Osteocyte (in vitro differentiated cells): Measurements from ENCODE around the gene MBP. TPM values are rescaled to one million over a fixed set of nuclear protein-coding genes. Genes with fewer than 3 reads are reported as not detected.

Experiments used
- DNase-seq: peaks from one replicate; pipeline ENCODE4 v3.0.0; 2021; ENCODE audit warnings: mixed read lengths; ENCODE audit not compliant: unreplicated experiment; ENCODE audit errors: extremely low spot score
- H3K27ac Mint-ChIP-seq: one replicate; pipeline ENCODE4 v1.8.0; 2021; ENCODE audit warnings: mild to moderate bottlenecking, mixed read lengths; ENCODE audit not compliant: unreplicated experiment
- H3K27me3 Mint-ChIP-seq: one replicate; pipeline ENCODE4 v1.8.0; 2021; ENCODE audit warnings: mixed read lengths; ENCODE audit not compliant: unreplicated experiment
- H3K36me3 Mint-ChIP-seq: one replicate; pipeline ENCODE4 v1.8.0; 2021; ENCODE audit warnings: mixed read lengths; ENCODE audit not compliant: unreplicated experiment
- H3K4me1 Mint-ChIP-seq: one replicate; pipeline ENCODE4 v1.8.0; 2021; ENCODE audit warnings: mixed read lengths; ENCODE audit not compliant: unreplicated experiment
- H3K4me3 Mint-ChIP-seq: one replicate; pipeline ENCODE4 v1.8.0; 2021; ENCODE audit warnings: mild to moderate bottlenecking, moderate library complexity, mixed read lengths; ENCODE audit not compliant: unreplicated experiment
- H3K9me3 Mint-ChIP-seq: one replicate; pipeline ENCODE4 v1.8.0; 2021; ENCODE audit warnings: mixed read lengths; ENCODE audit not compliant: unreplicated experiment
- total RNA-seq: library from RNA; stranded (reverse); gene quantifications from 2 replicates; pipeline ENCODE4 v1.2.1, GENCODE V29; 2021
- TF ChIP-seq, protein P1 (sequence below): fragments of 200-600 bp; sonication (generic); IDR thresholded peaks from 2 replicates; pipeline ENCODE4 v1.5.0; 2021; ENCODE audit warnings: antibody characterized with exemption, mild to moderate bottlenecking, moderate library complexity

Gene MBP
- total RNA-seq, 1 donor from 2014 or later = 18.6 TPM

GRCh38 chr18:77052297-77052982, 80.1 kb downstream of the MBP start:
- Mint-ChIP-seq H3K4me1 (peaks cover 40% of the 10 kb centered on the region), H3K36me3 (peaks cover 2% of the 10 kb centered on the region), H3K27ac (no peak overlapping the region), H3K27me3 (no peaks in the 10 kb centered on the region), H3K9me3 (no peaks in the 10 kb centered on the region), H3K4me3 (no peak overlapping the region)
- TF ChIP-seq, protein P1, sequence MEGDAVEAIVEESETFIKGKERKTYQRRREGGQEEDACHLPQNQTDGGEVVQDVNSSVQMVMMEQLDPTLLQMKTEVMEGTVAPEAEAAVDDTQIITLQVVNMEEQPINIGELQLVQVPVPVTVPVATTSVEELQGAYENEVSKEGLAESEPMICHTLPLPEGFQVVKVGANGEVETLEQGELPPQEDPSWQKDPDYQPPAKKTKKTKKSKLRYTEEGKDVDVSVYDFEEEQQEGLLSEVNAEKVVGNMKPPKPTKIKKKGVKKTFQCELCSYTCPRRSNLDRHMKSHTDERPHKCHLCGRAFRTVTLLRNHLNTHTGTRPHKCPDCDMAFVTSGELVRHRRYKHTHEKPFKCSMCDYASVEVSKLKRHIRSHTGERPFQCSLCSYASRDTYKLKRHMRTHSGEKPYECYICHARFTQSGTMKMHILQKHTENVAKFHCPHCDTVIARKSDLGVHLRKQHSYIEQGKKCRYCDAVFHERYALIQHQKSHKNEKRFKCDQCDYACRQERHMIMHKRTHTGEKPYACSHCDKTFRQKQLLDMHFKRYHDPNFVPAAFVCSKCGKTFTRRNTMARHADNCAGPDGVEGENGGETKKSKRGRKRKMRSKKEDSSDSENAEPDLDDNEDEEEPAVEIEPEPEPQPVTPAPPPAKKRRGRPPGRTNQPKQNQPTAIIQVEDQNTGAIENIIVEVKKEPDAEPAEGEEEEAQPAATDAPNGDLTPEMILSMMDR = no peak
- no peak for DNase-seq

DNA sequence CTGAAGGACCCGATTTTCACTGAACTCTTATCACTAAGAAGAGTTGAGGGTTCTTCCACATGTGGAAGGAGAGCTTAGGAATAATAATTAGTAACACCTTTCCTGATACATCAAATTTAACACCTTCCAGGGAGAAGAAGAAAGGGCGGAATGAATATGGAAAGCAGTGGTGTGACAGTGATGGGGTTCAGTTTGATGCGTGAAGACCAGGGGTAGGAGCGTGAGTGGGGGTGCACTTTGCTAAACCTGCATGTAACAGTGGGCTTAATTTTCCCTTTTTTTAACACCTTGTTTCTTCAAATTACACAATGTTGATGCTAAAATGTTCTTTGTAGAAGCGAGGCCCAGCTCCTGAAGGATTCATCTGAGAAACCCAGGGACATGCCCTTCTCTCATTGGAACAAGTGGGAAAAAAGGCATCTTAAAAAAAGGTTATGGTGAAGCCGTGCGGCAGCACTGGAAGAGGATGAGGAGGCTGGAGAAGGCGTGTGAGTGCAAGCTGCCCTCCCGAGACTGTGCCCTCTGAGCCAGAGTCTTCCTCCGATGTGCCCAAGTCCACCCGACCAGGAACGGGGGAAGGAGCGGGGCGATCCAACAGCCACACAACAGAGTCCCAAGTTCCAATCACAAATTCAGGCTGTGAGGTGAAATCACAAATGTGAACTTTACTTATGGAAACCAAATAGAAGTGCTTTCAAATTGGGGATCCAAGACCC, 80.8 kb downstream of the MBP start:
- Mint-ChIP-seq H3K27ac (no peak overlapping the region), H3K27me3 (no peaks in the 10 kb centered on the region), H3K4me1 (peaks cover 33% of the 10 kb centered on the region), H3K9me3 (no peaks in the 10 kb centered on the region), H3K4me3 (no peak overlapping the region), H3K36me3 (peaks cover 9% of the 10 kb centered on the region)
- TF ChIP-seq, protein P1 = no peak
- DNase-seq = no peak

GRCh38 chr18:77049938-77050337, 82.6 kb downstream of the MBP start:
- H3K4me1 Mint-ChIP-seq = peaks cover 15% of the 10 kb centered on the region
- peaks cover 10% of the 10 kb centered on the region for H3K36me3 Mint-ChIP-seq
- no peaks in the 10 kb centered on the region for H3K9me3 Mint-ChIP-seq
- H3K4me3 Mint-ChIP-seq = no peak overlapping the region
- no peak for DNase-seq
- H3K27me3 Mint-ChIP-seq = no peaks in the 10 kb centered on the region
- no peak overlapping the region for H3K27ac Mint-ChIP-seq
- TF ChIP-seq, protein P1 = no peak

DNA sequence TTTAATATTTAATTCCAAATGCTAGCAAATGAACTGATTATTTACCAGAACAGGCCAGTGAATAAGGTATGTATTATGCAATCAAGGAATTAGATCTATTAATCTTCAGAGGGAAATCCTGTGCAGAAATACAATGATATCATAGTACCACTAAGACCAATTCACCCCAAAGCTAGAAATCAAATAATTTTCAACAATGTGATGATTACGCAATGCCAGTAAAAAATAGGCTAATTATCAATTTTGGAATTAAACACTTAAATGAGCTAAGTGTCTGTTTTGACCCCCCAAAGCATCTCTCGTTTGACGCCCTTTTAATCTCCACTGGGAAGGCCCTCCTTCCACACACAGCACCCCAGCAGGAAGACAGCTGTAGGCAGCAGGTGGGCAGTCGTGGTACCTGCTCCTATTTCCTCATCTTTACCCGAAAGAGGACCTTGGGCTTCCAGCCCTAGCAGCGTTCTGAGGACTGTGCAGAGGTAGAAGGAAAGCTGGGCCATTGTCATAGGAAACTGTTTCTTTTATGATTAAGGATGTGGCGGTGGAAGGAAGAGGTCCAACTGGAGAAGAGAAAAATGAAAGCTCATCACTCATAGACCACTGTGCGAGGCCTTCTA, 84.7 kb downstream of the MBP start:
- Mint-ChIP-seq H3K36me3 (peaks cover 11% of the 10 kb centered on the region), H3K9me3 (no peaks in the 10 kb centered on the region), H3K27ac (no peak overlapping the region), H3K4me3 (no peak overlapping the region), H3K4me1 (peaks cover 11% of the 10 kb centered on the region), H3K27me3 (no peaks in the 10 kb centered on the region)
- TF ChIP-seq, protein P1 = no peak
- DNase-seq = no peak

- H3K4me1 Mint-ChIP-seq = peaks cover 20% of the 10 kb centered on the region
- H3K4me3 Mint-ChIP-seq = no peak overlapping the region
- H3K36me3 Mint-ChIP-seq = peaks cover 11% of the 10 kb centered on the region
- no peaks in the 10 kb centered on the region for H3K9me3 Mint-ChIP-seq
- DNase-seq = no peak
- no peaks in the 10 kb centered on the region for H3K27me3 Mint-ChIP-seq
- no peak overlapping the region for H3K27ac Mint-ChIP-seq
- TF ChIP-seq, protein P1 = no peak
These were observed 85.6 kb downstream of the MBP start for GRCh38 chr18:77046994-77047393.
